HG02763 (cell line): ENCODE results near the gene PPM1E.
"Not testable (repeated sequence)": the region's sequence is repeated elsewhere in the genome, so short reads cannot be mapped to it uniquely, and the experiment has no call there.

Experiments
- ATAC-seq: cut with Tn5 transposase; IDR thresholded peaks from one replicate; pipeline ENCODE4 v1.9.1; 2021; ENCODE audit warnings: mild to moderate bottlenecking, moderate library complexity; ENCODE audit not compliant: unreplicated experiment

Gene PPM1E

DNA sequence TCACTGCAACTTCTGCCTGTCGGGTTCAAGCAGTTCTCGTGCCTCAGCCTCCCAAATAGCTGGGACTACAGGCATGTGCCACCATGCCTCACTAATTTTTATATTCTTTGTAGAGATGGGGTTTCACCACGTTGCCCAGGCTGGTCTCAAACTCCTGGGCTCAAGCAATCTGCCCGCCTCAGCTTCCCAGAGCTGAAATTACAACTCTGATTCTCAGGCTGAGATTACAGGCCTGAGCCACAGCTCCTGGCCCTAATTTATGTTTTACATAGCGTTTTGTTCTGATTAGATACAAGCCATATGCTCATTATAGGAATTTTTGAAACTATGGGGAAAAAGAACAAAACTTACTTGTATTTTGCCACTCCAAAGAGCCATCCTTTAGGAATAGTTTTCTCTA, 22.8 kb downstream of the PPM1E start:
- ATAC-seq, result not testable (repeated sequence)

DNA sequence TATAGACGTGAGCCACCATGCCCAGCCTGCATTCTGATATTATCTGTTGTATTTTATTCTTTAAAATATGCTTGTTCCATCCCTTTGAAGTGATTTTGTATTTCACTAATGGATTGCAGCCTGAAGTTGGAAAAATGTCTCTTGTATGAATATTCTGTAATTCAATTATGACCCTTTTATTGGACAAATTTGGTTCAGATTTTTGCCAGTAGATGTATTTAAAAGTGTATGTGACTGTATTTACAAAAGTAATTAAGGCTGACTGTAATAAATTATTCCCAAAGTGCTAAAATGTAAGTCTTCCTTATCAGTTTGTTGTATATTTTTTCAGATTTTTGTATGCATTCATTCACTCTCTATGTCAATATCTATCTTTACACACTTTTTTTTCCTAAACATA, 23.8 kb downstream of the PPM1E start:
- no peak for ATAC-seq

DNA sequence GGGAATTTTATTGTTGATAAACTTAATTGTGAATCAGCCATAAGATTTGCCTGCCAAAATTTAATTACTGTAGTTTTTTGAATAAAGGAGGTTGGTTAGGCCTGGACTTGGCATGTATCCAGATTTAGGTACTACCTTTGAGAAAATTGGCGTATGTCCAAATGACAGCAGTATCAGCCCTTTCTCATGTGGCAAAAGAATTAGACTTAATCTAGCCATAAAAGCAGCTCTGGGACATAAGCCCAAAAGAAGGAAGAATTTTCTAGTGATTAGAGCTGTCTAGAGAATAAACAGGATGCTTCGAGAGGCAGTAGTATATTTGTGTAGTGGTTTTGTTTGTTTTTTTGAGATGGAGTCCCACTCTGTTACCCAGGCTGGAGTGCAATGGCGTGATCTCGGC, 27.7 kb downstream of the PPM1E start:
- no peak for ATAC-seq

DNA sequence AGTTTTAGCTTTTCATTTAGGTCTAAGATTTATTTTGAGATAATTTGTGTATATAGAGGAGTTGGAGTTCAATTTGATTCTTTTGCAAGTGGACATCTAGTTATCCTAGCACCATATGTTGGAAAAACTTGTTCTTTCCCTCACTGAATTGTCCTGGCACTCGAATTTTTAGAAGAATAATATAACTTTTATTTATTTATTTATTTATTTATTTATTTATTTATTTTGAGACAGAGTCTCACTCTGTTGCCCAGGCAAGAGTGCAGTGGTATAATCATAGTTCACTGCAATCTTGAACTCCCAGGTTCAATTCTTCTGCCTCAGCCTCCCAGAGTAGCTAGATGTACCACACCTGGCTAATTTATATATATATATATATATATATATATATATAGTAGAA, 29.4 kb downstream of the PPM1E start:
- ATAC-seq, result no peak

DNA sequence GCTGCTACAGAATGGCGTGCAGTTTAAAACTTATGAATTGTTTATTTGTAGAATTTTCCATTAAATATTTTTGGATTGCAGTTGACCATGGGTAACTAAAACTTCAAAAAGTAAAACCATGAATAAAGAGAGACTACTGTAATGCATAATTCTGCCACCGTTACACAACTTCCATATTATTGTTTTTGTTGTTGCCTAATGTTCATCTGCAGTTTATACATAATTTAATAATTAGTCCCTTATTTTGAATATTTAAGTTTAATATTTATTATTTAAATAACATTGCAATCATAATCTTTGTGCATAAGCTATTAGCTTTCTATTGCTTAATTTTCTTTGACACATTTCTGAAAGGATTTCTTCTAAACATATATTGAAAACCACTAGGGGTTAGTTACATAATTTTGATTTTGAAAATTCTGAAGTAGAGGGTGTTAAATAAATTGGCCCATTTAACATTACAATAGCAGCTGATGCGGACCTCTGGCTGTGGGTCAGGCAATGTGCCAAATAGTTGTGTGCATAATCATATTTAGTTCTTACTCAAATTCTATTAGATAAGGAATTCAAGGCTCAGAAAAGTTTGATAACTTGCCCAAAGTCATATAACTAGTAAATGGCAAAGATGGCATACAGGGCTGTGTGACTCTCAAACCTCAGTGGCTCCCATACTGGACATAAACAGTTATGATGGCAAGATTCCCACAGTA, 31.1 kb downstream of the PPM1E start:
- no peak for ATAC-seq

DNA sequence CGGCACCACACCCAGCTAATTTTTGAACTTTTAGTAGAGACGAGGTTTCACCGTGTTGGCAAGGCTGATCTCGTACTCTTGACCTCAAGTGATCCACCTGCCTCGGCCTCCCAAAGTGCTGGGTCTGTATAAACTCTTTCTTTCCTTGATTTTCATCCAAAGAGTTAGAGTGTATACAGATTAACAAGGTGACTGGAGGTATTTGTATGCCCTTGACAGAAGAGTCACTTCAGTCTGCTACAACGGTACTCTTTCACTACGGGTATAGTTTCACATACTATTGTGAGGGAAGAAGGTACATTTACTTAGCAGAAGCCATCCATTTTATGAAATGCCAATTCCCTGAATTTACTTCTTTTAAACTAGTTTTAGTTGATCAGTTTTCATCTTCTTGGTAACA, 32.5 kb downstream of the PPM1E start:
- ATAC-seq, result no peak

DNA sequence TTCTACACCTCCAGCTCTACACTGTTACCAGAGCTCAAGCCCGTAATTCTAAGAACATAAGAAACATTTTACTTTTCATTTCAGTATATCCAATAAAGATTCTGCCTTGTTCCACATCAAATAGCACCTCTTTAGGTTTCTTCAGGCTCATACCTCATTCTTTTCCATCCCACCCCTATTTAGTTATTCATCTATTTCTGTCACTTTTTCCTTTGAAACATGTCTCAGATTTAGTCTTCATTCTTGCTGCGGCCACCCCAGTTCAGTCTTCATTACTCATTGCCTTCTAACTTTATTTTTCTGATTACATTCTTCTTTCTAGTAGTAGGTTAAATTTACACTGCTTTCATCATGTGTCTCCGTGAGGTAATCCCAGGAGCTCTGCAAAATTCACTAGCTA, 33.5 kb downstream of the PPM1E start:
- ATAC-seq, result no peak

DNA sequence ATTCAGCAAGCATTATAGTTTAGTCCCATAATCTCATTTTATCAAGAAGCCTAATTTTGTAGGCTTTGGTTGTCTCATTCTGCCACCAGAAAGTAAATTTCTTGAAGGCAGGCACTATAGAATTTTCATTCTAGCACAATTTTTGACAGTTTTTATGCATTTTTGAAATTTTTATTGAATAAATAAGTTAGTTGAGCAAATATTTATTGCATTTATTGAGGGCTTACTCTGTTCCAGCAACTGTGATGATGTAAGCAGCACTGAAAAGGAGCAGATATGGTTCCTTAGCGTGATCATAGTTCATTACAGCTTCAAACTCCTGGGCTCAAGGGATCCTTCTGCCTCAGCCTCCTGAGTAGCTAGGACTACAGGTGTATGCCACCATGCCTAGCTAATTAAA, 34.2 kb downstream of the PPM1E start:
- ATAC-seq, result no peak

DNA sequence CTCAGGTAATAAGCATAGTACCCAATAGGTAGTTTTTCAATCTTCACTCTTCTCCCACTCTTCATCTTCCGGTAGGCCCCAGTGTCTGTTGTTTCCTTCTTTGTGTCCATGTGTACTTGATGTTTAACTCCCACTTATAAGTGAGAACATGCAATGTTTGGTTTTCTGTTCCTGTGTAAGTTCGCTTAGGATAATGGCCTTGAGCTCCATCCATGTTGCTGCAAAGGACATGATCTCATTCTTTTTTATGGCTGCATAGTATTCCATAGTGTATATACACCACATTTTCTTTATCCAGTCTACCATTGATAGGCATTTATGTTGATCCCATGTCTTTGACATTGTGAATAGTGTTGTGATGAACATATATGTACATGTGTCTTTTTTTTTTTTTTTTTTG, 38.9 kb downstream of the PPM1E start:
- not testable (repeated sequence) for ATAC-seq

DNA sequence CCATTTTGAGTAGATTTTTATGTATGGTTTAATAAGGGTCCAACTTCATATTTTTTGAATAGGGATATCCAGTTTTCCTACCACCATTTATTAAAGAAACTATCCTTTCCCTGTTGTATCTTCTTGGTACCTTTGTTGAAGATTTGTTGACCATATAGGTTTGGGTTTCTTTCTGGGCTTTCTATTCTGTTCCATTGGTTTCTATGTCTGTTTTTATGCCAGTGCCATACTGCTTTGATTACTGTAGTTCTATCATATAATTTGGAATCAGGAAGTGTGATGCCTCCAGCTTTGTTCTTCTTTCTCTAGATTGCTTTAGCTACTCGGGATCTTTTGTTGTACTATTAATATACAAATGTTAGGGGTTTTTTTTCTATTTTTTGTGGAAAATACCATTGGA, 46.5 kb downstream of the PPM1E start:
- no peak for ATAC-seq

DNA sequence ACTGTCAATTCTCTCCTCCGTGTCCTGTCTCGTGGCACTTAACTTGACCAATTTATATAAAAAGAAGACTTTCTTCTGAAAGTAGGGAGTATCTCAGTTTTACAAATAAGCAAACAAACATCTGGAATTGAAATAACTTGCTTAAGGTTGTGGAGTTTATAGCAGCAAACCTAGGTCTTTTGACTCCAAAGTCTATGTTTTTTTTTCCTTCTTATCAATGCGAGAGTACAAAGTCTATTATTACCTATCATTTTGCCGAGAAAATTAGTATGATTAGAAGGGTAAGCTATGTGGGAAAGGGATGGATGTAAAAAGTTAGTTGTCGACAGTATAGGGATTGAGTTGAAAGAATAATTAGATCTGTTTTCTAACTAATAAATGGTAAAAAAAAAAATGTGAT, 50.4 kb downstream of the PPM1E start:
- ATAC-seq, result no peak

DNA sequence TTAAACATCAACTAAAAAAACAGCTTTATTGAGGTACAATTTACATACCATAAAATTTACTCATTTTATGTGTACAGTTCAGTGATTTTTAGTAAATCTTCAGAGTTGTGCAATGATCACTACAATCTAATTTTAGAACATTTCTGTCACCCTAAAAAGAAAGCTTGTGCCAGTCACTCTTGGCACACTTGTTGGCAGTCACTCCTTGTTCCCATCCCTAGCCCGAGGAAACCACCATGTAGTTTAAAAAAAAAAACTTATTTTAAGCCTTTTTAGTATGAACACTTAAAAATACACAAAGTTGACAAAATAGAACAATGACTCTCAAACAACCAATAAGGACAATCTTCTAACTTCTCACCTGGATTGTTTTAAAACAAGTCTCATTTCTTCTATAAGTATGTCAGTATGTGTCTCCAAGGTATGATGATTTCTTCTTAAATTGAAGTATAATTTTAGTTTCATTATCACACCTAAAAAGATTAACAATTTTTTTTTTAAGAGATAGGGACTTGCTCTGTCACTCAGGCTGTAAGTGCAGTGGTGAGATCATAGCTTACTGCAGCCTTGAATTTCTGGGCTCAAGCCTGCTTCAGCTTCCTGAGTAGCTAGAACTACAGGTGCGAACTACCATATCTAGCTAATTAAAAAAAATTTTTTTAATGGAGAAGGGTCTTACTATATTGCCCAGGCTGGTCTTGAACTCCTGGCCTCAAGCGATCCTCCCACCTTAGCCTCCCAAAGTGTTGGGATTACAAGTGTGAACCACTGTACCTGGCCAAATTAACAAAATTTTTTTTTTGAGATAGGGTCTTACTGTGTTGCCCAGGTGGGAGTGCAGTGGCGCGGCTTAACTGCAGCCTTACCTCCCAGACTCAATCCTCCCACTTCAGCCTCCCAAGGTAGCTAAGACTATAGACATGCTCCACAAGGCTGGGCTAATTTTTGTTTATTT, 53.2 kb downstream of the PPM1E start:
- no peak for ATAC-seq

DNA sequence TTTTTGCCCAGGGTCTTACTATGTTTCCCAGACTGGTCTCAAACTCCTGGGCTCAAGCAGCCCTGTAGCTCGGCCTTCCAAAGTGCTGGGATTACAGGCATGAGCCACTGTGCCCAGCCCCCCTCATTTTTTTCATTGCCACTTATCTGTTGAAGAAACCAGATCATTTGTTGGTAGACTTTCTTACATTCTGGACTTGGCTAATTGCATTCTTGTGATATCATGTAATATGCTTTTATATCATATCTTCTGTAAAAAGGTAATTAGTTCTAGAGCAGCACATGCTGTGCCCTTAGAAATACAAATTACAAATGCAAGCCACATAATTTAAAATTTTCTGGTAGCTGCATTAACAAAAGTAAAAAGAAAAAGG, 53.9 kb downstream of the PPM1E start:
- no peak for ATAC-seq

DNA sequence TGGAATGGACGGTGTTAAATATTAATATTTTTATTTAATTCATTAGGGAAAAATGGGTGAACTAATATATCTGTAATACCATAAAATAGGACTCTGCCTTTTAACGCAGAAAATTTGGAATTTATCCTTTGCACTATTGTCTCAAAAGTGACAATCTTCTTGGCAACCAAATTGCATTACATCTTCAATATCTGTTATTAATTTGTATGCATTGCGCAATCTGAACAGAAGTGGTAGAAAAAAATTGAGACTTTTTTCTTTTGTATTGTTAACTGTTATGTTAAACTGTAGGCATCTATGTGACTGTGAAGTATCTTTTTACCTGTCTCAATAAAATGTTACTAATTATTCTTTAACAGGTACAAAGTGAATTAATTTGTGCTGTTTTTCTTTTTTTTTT, 55.6 kb downstream of the PPM1E start:
- no peak for ATAC-seq

DNA sequence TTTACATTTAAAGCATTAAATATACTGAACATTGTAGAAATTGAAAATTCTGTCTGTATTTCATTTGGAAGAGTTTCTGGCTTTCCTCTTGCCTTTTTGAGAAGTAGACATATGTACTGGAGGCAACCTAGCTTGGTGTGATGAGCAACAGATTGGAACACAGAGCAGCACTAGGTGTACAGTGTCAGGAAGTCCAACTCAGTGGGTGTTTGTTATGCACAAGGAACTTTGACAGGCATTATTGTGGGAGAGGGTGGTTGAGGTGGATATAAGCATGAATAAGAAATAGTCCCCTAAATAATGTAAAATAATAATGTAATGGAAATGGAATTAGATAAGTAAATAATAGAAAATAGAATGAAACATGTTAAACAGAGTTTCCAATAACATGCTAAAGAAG, 58.1 kb downstream of the PPM1E start:
- no peak for ATAC-seq

DNA sequence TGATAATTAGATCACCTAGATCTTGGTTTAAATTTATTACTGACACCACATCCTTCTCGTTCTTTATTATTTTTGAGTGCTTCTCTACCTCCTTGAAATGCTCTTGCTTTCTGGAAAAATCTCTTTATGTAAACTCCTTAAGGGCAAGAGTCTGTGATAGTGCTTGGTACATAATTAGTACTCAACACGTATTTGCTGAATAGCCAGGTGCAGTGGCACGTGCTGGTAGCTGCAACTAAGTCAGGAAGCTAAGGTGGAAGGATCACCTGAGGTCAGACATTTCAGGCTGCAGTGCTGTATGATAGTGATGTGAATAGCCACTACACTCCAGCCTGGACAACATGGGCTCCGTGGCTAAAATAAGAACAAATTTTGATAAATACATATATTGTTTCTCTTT, 63.0 kb downstream of the PPM1E start:
- no peak for ATAC-seq

DNA sequence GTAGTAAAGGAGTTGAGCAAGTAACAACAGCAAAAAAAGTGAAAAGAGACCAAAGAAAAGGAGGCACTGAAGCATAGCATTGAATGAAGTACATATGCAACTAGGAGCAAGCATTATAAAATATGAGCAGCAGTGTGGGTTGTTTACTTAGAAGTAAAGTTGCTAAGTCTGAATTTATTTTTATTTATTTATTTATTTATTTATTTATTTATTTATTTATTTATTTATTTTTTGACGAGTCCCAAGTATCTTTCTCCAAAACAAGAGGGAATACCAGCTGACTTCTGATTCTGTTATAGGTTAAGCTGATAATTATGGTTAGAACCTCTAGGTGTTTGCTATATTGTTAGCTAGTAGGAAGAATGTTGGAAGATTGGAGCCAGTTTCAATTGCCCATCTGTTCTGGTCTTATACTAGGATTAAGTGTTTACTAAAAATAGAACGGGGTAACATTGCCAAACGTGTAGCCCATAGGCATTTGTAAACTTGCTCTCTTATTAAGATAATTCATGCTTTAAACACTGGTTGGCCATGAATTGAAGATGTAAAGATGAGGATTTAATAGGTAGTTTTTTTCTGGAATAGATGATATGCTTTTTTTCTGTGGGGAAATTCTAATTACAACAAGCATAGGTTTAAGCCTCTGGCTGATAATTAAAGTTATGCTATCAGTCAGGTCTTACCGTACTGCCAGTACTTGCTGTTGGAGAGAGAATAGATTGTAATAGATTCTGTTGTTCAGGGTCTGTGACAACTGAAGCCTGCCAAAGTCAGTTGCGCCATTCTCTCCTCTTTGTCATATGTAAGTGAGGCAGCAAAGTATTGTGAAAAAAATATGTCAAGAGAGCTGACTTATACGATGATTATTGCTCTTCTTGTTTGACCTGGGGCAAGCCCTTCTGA, 66.7 kb downstream of the PPM1E start:
- ATAC-seq, result no peak

DNA sequence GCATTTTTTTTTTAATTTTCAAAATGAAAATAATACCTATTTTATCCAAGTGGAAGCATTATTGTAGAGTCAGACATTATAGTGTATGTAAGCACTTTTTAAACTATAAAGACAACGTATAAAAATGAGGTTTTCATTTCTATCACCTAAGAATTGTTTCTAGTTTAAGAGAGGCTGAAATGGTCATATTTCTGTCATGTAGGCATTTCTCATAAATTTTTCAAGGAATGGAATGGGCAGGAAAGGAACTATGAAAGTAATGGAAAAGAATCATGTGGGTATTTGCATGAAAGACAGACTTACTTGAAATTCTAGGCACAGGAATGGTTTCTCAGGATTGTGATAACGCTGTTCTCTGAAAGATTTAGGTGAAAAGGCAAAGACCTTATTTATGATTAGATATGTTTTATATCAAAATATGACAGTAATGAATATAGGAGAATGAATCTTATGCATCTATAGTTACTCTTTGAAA, 67.4 kb downstream of the PPM1E start:
- ATAC-seq, result no peak

DNA sequence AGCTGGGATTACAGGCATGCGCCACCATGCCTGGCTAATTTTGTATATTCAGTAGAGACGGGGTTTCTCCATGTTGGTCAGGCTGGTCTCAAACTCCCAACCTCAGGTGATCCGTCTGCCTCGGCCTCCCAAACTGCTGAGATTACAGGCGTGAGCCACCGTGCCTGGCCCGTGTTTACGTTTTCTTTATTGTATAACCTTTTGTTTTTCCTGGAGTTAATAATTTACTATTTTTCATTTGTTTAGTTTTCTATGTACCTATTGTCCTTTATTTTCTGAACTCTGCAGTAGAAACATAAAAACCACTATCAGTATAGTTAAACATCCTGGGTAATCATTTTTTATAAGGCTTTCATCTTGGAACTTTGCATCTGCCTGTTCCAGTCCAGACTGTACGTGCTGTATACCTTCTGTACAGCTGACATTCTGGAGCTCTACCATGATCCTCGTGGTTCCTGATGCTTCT, 73.6 kb downstream of the PPM1E start:
- no peak for ATAC-seq

DNA sequence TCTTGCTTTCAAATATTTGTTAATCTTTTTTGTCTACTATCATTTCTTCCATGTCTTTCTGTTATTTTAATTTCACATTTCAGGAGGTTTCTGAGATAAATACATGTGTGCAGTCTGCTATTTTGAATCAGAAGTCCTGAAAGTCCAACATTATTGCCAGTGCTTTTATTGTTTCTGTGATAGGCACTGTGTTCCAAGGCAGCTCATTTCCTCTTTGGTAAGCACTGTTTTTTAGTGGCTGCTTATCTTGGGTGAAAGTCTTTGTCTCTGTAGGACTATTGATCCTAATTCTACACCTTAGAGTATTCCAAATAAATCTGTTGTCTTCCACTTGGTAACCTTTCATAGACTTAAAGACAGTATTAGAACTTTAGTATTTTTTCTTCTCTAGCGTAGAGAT, 76.1 kb downstream of the PPM1E start:
- ATAC-seq, result no peak

DNA sequence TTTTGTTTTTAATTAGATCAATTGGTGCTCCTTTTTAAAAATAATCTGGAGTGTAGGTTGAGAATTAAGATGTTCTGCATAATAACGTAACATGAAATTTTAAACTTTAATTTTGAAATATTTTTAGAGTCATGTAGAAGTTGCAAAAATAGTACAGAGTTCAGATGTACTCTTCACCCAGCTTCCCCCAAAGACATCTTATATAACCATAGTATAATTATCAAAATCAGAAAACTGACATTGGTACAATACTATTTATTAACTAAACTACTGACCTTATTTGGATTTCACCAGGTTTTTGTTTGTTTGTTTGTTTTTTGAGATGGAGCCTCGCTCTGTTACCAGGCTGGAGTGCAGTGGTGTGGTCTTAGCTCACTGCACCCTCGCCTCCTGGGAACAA, 76.9 kb downstream of the PPM1E start:
- ATAC-seq, result no peak
